Measurements from ENCODE around the gene SBNO2.

Gene SBNO2

GRCh38 chr19:1113030-1113985 is 60.8 kb downstream of the SBNO2 start:
- peak overlapping the region in 19 of 21 experiments; percentile 9 to 85 (median 66) for H3K27ac ChIP-seq
- no peak overlapping the region for H3K4me3 ChIP-seq

GRCh38 chr19:1112268-1113029 is 61.6 kb downstream of the SBNO2 start:
- H3K27ac ChIP-seq: peak overlapping the region in 16 of 21 experiments; percentile 34 to 85 (median 70)
- no peak overlapping the region for H3K4me3 ChIP-seq

- Histone ChIP-seq H3K4me3 (no peak overlapping the region), H3K27ac (peak overlapping the region in 11 of 21 experiments; percentile 21 to 85 (median 67))
Measured at GRCh38 chr19:1111641-1112267, 62.3 kb downstream of the SBNO2 start.

GRCh38 chr19:1110809-1111640 is 63.0 kb downstream of the SBNO2 start:
- peak overlapping the region in 11 of 21 experiments; percentile 21 to 85 (median 60) for H3K27ac ChIP-seq
- no peak overlapping the region for H3K4me3 ChIP-seq

GRCh38 chr19:1109697-1110671 is 64.1 kb downstream of the SBNO2 start:
- Histone ChIP-seq H3K27ac (peak overlapping the region in 1 of 21 experiments; percentile 4), H3K4me3 (no peak overlapping the region)

GRCh38 chr19:1109032-1109551 is 65.0 kb downstream of the SBNO2 start:
- no peak overlapping the region for H3K27ac ChIP-seq
- H3K4me3 ChIP-seq: no peak overlapping the region

- H3K27ac ChIP-seq: peak overlapping the region in 1 of 21 experiments; percentile 6
Measured at GRCh38 chr19:1108291-1109031, 65.6 kb downstream of the SBNO2 start.

GRCh38 chr19:1107661-1108261 is 66.3 kb downstream of the SBNO2 start:
- Histone ChIP-seq H3K4me3 (no peak overlapping the region), H3K27ac (peak overlapping the region in 5 of 21 experiments; percentile 4 to 65 (median 14))

More at GRCh38 chr19:1108291-1109031, 65.6 kb downstream of the SBNO2 start:
- H3K4me3 ChIP-seq: no peak overlapping the region

- no peak overlapping the region for H3K4me3 ChIP-seq
- peak overlapping the region in 10 of 21 experiments; percentile 2 to 99 (median 16) for H3K27ac ChIP-seq
Measured at GRCh38 chr19:1106841-1107660, 67.0 kb downstream of the SBNO2 start.

- Histone ChIP-seq H3K27ac (peak overlapping the region in 12 of 21 experiments; percentile 2 to 99 (median 94)), H3K4me3 (peak overlapping the region in 2 of 7 experiments; percentile 80 to 94)
Measured at GRCh38 chr19:1105873-1106840, 67.9 kb downstream of the SBNO2 start.

- Histone ChIP-seq H3K27ac (peak overlapping the region; percentile 67 to 100 (median 98)), H3K4me3 (peak overlapping the region; percentile 70 to 94 (median 85))
Measured at GRCh38 chr19:1105008-1105872, 68.8 kb downstream of the SBNO2 start.

- Histone ChIP-seq H3K4me3 (peak overlapping the region; percentile 70 to 94 (median 85)), H3K27ac (peak overlapping the region; percentile 67 to 100 (median 98))
Measured at GRCh38 chr19:1104311-1105007, 69.6 kb downstream of the SBNO2 start.
